ENCODE results near the gene WASF3. TPM values are rescaled to one million over a fixed set of nuclear protein-coding genes. Genes with fewer than 3 reads are reported as not detected.

WASF3 gene
- total RNA-seq, 1 experiment from 2014 or later = 3.4 TPM

DNA sequence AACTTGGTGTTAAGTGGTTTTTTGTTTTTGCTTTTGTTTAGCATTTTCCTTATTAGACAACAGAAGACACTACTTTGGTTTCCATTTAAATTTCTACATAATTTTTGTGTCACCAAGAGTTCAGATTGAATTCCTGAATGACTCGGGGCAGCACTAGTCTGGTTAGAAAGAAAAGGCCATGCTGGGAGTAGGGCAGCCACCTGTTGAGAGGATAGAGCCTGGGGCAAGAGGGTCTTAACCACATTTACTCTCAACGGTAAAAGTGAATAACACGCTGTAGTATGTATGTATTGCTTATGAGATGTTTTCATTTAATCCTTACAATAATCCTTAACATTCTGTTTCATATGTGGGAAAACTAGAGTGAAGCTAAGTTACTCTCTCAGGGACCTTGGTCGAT is 131.5 kb downstream of the WASF3 start:
- Histone ChIP-seq H3K4me3 (replicated peaks in 1 of 2; ENCODE audit: low read depth in 1 of 2, low read length in 2 of 2) (no peak overlapping the region), H3K9ac (ENCODE audit: low read length) (no peak overlapping the region), H3K27ac (ENCODE audit: low read depth, low read length) (no peak overlapping the region), H2AFZ (ENCODE audit: low read depth, low read length, poor library complexity, severe bottlenecking) (no peak overlapping the region), H3K9me3 (ENCODE audit: control insufficient read depth in 1 of 2, insufficient read depth in 1 of 2, low read depth in 1 of 2, low read length in 2 of 2) (no peaks in the 10 kb centered on the region), H3K27me3 (ENCODE audit: insufficient read depth, low read length) (no peaks in the 10 kb centered on the region), H3K4me2 (ENCODE audit: low read length) (no peak overlapping the region), H3K79me2 (ENCODE audit: insufficient read depth, low read length) (no peaks in the 10 kb centered on the region), H3K4me1 (ENCODE audit: control insufficient read depth in 1 of 2, insufficient read depth in 2 of 2, low read length in 2 of 2) (no peaks in the 10 kb centered on the region), H3K36me3 (ENCODE audit: control insufficient read depth in 1 of 2, insufficient read depth in 2 of 2, low read length in 2 of 2) (no peaks in the 10 kb centered on the region), H3K9me2 (ENCODE audit: insufficient read depth) (no peaks in the 10 kb centered on the region), H4K20me1 (ENCODE audit: insufficient read depth) (no peaks in the 10 kb centered on the region)
- ChIA-PET POLR2A (no interaction called here), CTCF (no interaction called here), RAD21 (ENCODE audit: low non-redundant PET in 1 of 2, low total read pairs in 2 of 2, uncharacterized antibody in 2 of 2, unreplicated experiment in 2 of 2) (no interaction called here)
- BruUV-seq (replicated peaks) = no TSS peak
- TF ChIP-seq ZBTB33 (IDR thresholded peaks at IDR 0.05; ENCODE audit: extremely low read depth, insufficient replicate concordance, low read length) = no peak
- no peak for TF ChIP-seq ATF3 (IDR thresholded peaks at IDR 0.05)
- TF ChIP-seq RAD21 (IDR thresholded peaks at IDR 0.05; ENCODE audit: low read depth) = no peak
- no peak for TF ChIP-seq EZH2 (IDR thresholded peaks at IDR 0.05)
- TF ChIP-seq EZH2phosphoT487 (IDR thresholded peaks at IDR 0.05; ENCODE audit: borderline replicate concordance) = no peak
- TF ChIP-seq CBX3 (IDR thresholded peaks at IDR 0.05; ENCODE audit: low read depth) = no peak
- no peak for TF ChIP-seq SP1 (IDR thresholded peaks at IDR 0.05; ENCODE audit: low read depth)
- no peak for TF ChIP-seq ZNF274 (IDR thresholded peaks at IDR 0.05; ENCODE audit: low read depth, low read length)
- TF ChIP-seq POLR2A (IDR thresholded peaks at IDR 0.05; ENCODE audit: borderline replicate concordance, extremely low read depth, insufficient read depth, insufficient read length) = no peak
- TF ChIP-seq FOSL1 (IDR thresholded peaks at IDR 0.05; ENCODE audit: low read depth) = no peak
- TF ChIP-seq ELF1 (IDR thresholded peaks at IDR 0.05; ENCODE audit: borderline replicate concordance, low read depth) = no peak
- no peak for TF ChIP-seq JUND (IDR thresholded peaks at IDR 0.05)
- TF ChIP-seq SRF (IDR thresholded peaks at IDR 0.05; ENCODE audit: low read depth) = no peak
- TF ChIP-seq ZFX (IDR thresholded peaks at IDR 0.05) = no peak
- no peak for TF ChIP-seq POLR2AphosphoS5 (IDR thresholded peaks at IDR 0.05; ENCODE audit: low read depth, low read length)
- TF ChIP-seq, protein P1, sequence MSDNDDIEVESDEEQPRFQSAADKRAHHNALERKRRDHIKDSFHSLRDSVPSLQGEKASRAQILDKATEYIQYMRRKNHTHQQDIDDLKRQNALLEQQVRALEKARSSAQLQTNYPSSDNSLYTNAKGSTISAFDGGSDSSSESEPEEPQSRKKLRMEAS (IDR thresholded peaks at IDR 0.05) = no peak
- no peak for TF ChIP-seq CTCF (IDR thresholded peaks at IDR 0.05 in 2 of 3, conservative IDR thresholded peaks at IDR 0.05 in 1 of 3; ENCODE audit: borderline replicate concordance in 1 of 3, insufficient read depth in 1 of 3, low read depth in 2 of 3, low read length in 2 of 3)
- no peak for TF ChIP-seq EGR1 (IDR thresholded peaks at IDR 0.05; ENCODE audit: low read depth)
- no peak for TF ChIP-seq TCF7L2 (IDR thresholded peaks at IDR 0.05; ENCODE audit: borderline replicate concordance, extremely low read depth, insufficient read depth, insufficient read length)
- TF ChIP-seq YY1 (IDR thresholded peaks at IDR 0.05; ENCODE audit: extremely low read depth, insufficient replicate concordance, low read depth, low read length) = no peak
- no peak for DNase-seq (ENCODE audit: low read depth, low spot score)
- ATAC-seq = no peak
- intact Hi-C loops (cut with micrococcal nuclease) = no loop called here
